Activated CD8-positive, alpha-beta memory T cell treated with anti-CD3 and anti-CD28 coated beads, Interleukin-2, amount 10 ng/mL, durations not matched to agents 7 days and 5 days (primary cell): ENCODE measurements around the gene PRSS8. TPM values are rescaled to one million over a fixed set of nuclear protein-coding genes. Genes with fewer than 3 reads are reported as not detected.
"Not testable (repeated sequence)": the region's sequence is repeated elsewhere in the genome, so short reads cannot be mapped to it uniquely, and the experiment has no call there.

Experiments
- ATAC-seq: fragments of 150-1000 bp; cut with Tn5 transposase; one replicate; pipeline ENCODE4 v1.10.0; 2021; ENCODE audit warnings: moderate library complexity
- CTCF ChIA-PET: fragments of 350-600 bp; sonication (Branson Sonifier 250); formaldehyde crosslinking; loops from one replicate; lab custom pipeline; 2021; ENCODE audit warnings: antibody characterized with exemption; lab: Charles Lee
- DNase-seq: peaks from one replicate; pipeline ENCODE4 v3.0.0-alpha.2; 2020
- H3K27ac Mint-ChIP-seq: one replicate; pipeline ENCODE4 v1.8.0; 2021; ENCODE audit warnings: mild to moderate bottlenecking, mixed read lengths
- H3K27me3 Mint-ChIP-seq: one replicate; pipeline ENCODE4 v1.8.0; 2021; ENCODE audit warnings: mixed read lengths
- H3K36me3 Mint-ChIP-seq: one replicate; pipeline ENCODE4 v1.8.0; 2021; ENCODE audit warnings: mild to moderate bottlenecking, mixed read lengths
- H3K4me1 Mint-ChIP-seq: one replicate; pipeline ENCODE4 v1.8.0; 2021; ENCODE audit warnings: mixed read lengths
- H3K4me3 Mint-ChIP-seq: one replicate; pipeline ENCODE4 v1.8.0; 2021; ENCODE audit warnings: mild to moderate bottlenecking, moderate library complexity, mixed read lengths
- H3K9me3 Mint-ChIP-seq: one replicate; pipeline ENCODE4 v1.8.0; 2022; ENCODE audit warnings: low read depth, mixed read lengths
- total RNA-seq, 2 experiments: library from RNA; stranded (reverse); gene quantifications; one replicate each; pipeline ENCODE4 v1.2.3, GENCODE V29; 2021

Gene PRSS8
- total RNA-seq, 2 experiments from 2014 or later, result not detected

- not testable (repeated sequence) for H3K36me3 Mint-ChIP-seq, H3K27ac Mint-ChIP-seq, H3K9me3 Mint-ChIP-seq
These were observed 34.5 kb downstream of the PRSS8 start for GRCh38 chr16:31100876-31101641.

GRCh38 chr16:31099860-31100638, 35.5 kb downstream of the PRSS8 start:
- CTCF ChIA-PET, result interaction anchor here (0.8 to 11.2 kb wide), 3 partner anchors 17 to 146 kb away, joined by 3 to 97 read pairs (median 4); partner anchors contain the start of genes HSD3B7 and KAT8
- no peak overlapping the region for H3K27ac Mint-ChIP-seq
- no peaks in the 10 kb centered on the region for H3K36me3 Mint-ChIP-seq
- H3K4me3 Mint-ChIP-seq, result no peak overlapping the region
- H3K27me3 Mint-ChIP-seq, result no peaks in the 10 kb centered on the region
- no peak for ATAC-seq
- peaks cover 10% of the 10 kb centered on the region for H3K4me1 Mint-ChIP-seq
- H3K9me3 Mint-ChIP-seq, result no peaks in the 10 kb centered on the region
- no peak for DNase-seq

More at GRCh38 chr16:31100876-31101641, 34.5 kb downstream of the PRSS8 start:
- H3K4me3 Mint-ChIP-seq, H3K4me1 Mint-ChIP-seq, H3K27me3 Mint-ChIP-seq, DNase-seq, ATAC-seq: not testable (repeated sequence)
- CTCF ChIA-PET, result interaction anchor here (1.0 to 11.2 kb wide), 3 partner anchors 12 to 116 kb away, joined by 4 to 97 read pairs (median 4); partner anchors contain the start of genes HSD3B7 and KAT8

- Mint-ChIP-seq H3K9me3 (no peaks in the 10 kb centered on the region), H3K27me3 (no peaks in the 10 kb centered on the region), H3K27ac (peak within 1 kb of the TSS; percentile 90), H3K36me3 (peaks cover 4% of the 10 kb centered on the region), H3K4me3 (peak within 1 kb of the TSS; percentile 98), H3K4me1 (peaks cover 30% of the 10 kb centered on the region)
- DNase-seq, result peak; percentile 93
- ATAC-seq, result peak; percentile 88
- CTCF ChIA-PET, result interaction anchor here (0.7 to 11.2 kb wide), 8 partner anchors 9 to 153 kb away, joined by 3 to 97 read pairs (median 4); partner anchors contain the start of genes HSD3B7, ZNF646 and ZNF668
These were observed 41.0 kb downstream of the PRSS8 start, which contains the start of gene VKORC1 for GRCh38 chr16:31094424-31095120. Gene VKORC1 (minus strand): TSS chr16:31094797. CDS start chr16:31094729, 68 bp downstream.

GRCh38 chr16:31094088-31094423, 41.5 kb downstream of the PRSS8 start:
- no peak for DNase-seq
- Mint-ChIP-seq H3K27ac (peak overlapping the region; percentile 90), H3K4me1 (peaks cover 30% of the 10 kb centered on the region), H3K36me3 (peaks cover 5% of the 10 kb centered on the region), H3K4me3 (peak overlapping the region; percentile 98), H3K27me3 (no peaks in the 10 kb centered on the region), H3K9me3 (no peaks in the 10 kb centered on the region)
- ATAC-seq, result peak; percentile 4
- CTCF ChIA-PET, result interaction anchor here (0.7 to 11.2 kb wide), 5 partner anchors 14 to 141 kb away, joined by 3 to 97 read pairs (median 7); partner anchors contain the start of genes HSD3B7, ZNF646 and ZNF668

- Mint-ChIP-seq H3K36me3 (peaks cover 6% of the 10 kb centered on the region), H3K4me1 (peaks cover 30% of the 10 kb centered on the region), H3K9me3 (no peaks in the 10 kb centered on the region), H3K27ac (no peak overlapping the region), H3K4me3 (peak overlapping the region; percentile 98), H3K27me3 (no peaks in the 10 kb centered on the region)
- CTCF ChIA-PET, result interaction anchor here (1.1 to 11.2 kb wide), 5 partner anchors 14 to 140 kb away, joined by 3 to 97 read pairs (median 7); partner anchors contain the start of genes HSD3B7, ZNF646 and ZNF668
- DNase-seq, result peak; percentile 51
- ATAC-seq, result no peak
These were observed 42.3 kb downstream of the PRSS8 start for GRCh38 chr16:31093132-31093703.

- no peak for ATAC-seq
- H3K4me3 Mint-ChIP-seq, result no peak overlapping the region
- peaks cover 6% of the 10 kb centered on the region for H3K36me3 Mint-ChIP-seq
- no peak overlapping the region for H3K27ac Mint-ChIP-seq
- H3K27me3 Mint-ChIP-seq, result no peaks in the 10 kb centered on the region
- no peak for DNase-seq
- H3K4me1 Mint-ChIP-seq, result peaks cover 30% of the 10 kb centered on the region
- no peaks in the 10 kb centered on the region for H3K9me3 Mint-ChIP-seq
- CTCF ChIA-PET, result interaction anchor here (1.1 to 11.2 kb wide), 2 partner anchors 13 to 107 kb away, joined by 3 to 97 read pairs; partner anchors contain the start of gene HSD3B7
These were observed 43.2 kb downstream of the PRSS8 start for GRCh38 chr16:31092330-31092729.

GRCh38 chr16:31090540-31090939, 45.0 kb downstream of the PRSS8 start:
- Mint-ChIP-seq H3K9me3 (no peaks in the 10 kb centered on the region), H3K4me1 (peaks cover 24% of the 10 kb centered on the region), H3K27me3 (no peaks in the 10 kb centered on the region), H3K36me3 (peaks cover 6% of the 10 kb centered on the region), H3K27ac (no peak overlapping the region), H3K4me3 (no peak overlapping the region)
- ATAC-seq, result no peak
- no peak for DNase-seq
- CTCF ChIA-PET, result interaction anchor here (1.6 kb wide), 1 partner anchor 13 kb away, joined by 4 read pairs; no protein-coding TSS in a partner anchor

- H3K9me3 Mint-ChIP-seq, result no peaks in the 10 kb centered on the region
- no peaks in the 10 kb centered on the region for H3K27me3 Mint-ChIP-seq
- no peak overlapping the region for H3K4me3 Mint-ChIP-seq
- ATAC-seq (no peak), DNase-seq (no peak)
- H3K27ac Mint-ChIP-seq, result no peak overlapping the region
- H3K4me1 Mint-ChIP-seq, result peaks cover 13% of the 10 kb centered on the region
- CTCF ChIA-PET, result interaction anchor here (1.6 kb wide), 2 partner anchors 14 to 108 kb away, joined by 3 to 4 read pairs; no protein-coding TSS in a partner anchor
- H3K36me3 Mint-ChIP-seq, result peaks cover 6% of the 10 kb centered on the region
These were observed 46.3 kb downstream of the PRSS8 start for GRCh38 chr16:31089199-31089598.

- peaks cover 6% of the 10 kb centered on the region for H3K36me3 Mint-ChIP-seq
- H3K4me1 Mint-ChIP-seq, result peaks cover 10% of the 10 kb centered on the region
- CTCF ChIA-PET, result interaction anchor here (1.6 kb wide), 1 partner anchor 107 kb away, joined by 3 read pairs; no protein-coding TSS in a partner anchor
- H3K9me3 Mint-ChIP-seq, result no peaks in the 10 kb centered on the region
- DNase-seq (no peak), ATAC-seq (no peak)
- no peak within 1 kb of the TSS for H3K27ac Mint-ChIP-seq
- H3K27me3 Mint-ChIP-seq, result no peaks in the 10 kb centered on the region
- no peak within 1 kb of the TSS for H3K4me3 Mint-ChIP-seq
These were observed 46.9 kb downstream of the PRSS8 start, which contains the start of gene PRSS53 for GRCh38 chr16:31088459-31089183. Gene PRSS53 (minus strand): TSS chr16:31088943. CDS start chr16:31088809, 134 bp downstream.

GRCh38 chr16:31087971-31088370, 47.6 kb downstream of the PRSS8 start:
- no peaks in the 10 kb centered on the region for H3K27me3 Mint-ChIP-seq
- H3K4me1 Mint-ChIP-seq, result peaks cover 6% of the 10 kb centered on the region
- peaks cover 6% of the 10 kb centered on the region for H3K36me3 Mint-ChIP-seq
- no peak for DNase-seq
- ATAC-seq, result no peak
- H3K27ac Mint-ChIP-seq, result no peak overlapping the region
- H3K9me3 Mint-ChIP-seq, result no peaks in the 10 kb centered on the region
- CTCF ChIA-PET, result no interaction called here
- H3K4me3 Mint-ChIP-seq, result no peak overlapping the region

GRCh38 chr16:31087481-31087880, 48.0 kb downstream of the PRSS8 start:
- DNase-seq (no peak), ATAC-seq (no peak)
- Mint-ChIP-seq H3K4me1 (peaks cover 1% of the 10 kb centered on the region), H3K9me3 (no peaks in the 10 kb centered on the region), H3K36me3 (peaks cover 6% of the 10 kb centered on the region), H3K4me3 (no peak overlapping the region), H3K27ac (no peak overlapping the region), H3K27me3 (no peaks in the 10 kb centered on the region)
- CTCF ChIA-PET, result no interaction called here

GRCh38 chr16:31086629-31086906, 49.0 kb downstream of the PRSS8 start:
- DNase-seq (no peak), ATAC-seq (no peak)
- Mint-ChIP-seq H3K27me3 (no peaks in the 10 kb centered on the region), H3K27ac (no peak overlapping the region), H3K4me1 (peaks cover 2% of the 10 kb centered on the region), H3K4me3 (no peak overlapping the region), H3K9me3 (no peaks in the 10 kb centered on the region), H3K36me3 (peaks cover 8% of the 10 kb centered on the region)
- CTCF ChIA-PET, result interaction anchor here (1.4 kb wide), 1 partner anchor 9 kb away, joined by 5 read pairs; the partner anchor contains the start of gene VKORC1
